DMS79 (cell line): ENCODE data around the gene LDAH.

Experiments used
- DNase-seq: peaks from one replicate; lab custom pipeline; 2025; lab: John Stamatoyannopoulos, UW

Gene LDAH

GRCh38 chr2:20682167-20682920 lies 140.6 kb downstream of the LDAH start:
- no peak for DNase-seq

DNA sequence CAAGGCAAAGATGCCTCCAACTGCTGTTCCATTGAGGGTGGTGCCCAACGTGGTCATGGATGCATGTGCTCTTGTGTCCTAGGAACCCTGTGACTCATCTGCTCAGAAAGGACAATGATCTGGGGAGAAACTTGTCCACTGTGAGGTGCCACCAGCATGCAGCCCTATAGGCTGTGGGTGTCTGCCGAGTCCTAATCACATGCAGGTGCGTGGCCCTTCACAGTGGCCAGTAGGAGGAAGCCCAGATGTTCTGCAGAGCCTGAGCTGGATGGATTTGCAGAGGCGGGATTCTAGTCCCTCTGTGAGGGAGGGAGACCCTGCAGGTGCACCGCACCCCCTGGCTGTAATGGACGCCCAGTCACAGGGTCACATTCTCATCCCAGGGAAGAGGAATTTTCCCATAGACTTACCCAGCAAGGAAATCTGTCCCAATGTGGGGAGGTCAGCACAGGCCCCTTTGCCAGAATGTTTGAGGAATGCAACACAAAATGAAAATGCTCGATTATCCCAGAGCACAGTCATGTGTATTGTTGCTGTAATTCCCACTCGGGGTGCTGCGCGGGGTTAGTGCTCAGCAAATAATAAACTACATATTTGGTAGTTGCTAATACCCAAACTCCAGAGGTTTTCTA lies 142.0 kb downstream of the LDAH start:
- DNase-seq = no peak

- DNase-seq = no peak
Observed at GRCh38 chr2:20678780-20679179, 144.1 kb downstream of the LDAH start.

GRCh38 chr2:20678086-20678395 lies 144.9 kb downstream of the LDAH start:
- DNase-seq = no peak

- DNase-seq = no peak
Observed at GRCh38 chr2:20677301-20678085, 145.4 kb downstream of the LDAH start.

DNA sequence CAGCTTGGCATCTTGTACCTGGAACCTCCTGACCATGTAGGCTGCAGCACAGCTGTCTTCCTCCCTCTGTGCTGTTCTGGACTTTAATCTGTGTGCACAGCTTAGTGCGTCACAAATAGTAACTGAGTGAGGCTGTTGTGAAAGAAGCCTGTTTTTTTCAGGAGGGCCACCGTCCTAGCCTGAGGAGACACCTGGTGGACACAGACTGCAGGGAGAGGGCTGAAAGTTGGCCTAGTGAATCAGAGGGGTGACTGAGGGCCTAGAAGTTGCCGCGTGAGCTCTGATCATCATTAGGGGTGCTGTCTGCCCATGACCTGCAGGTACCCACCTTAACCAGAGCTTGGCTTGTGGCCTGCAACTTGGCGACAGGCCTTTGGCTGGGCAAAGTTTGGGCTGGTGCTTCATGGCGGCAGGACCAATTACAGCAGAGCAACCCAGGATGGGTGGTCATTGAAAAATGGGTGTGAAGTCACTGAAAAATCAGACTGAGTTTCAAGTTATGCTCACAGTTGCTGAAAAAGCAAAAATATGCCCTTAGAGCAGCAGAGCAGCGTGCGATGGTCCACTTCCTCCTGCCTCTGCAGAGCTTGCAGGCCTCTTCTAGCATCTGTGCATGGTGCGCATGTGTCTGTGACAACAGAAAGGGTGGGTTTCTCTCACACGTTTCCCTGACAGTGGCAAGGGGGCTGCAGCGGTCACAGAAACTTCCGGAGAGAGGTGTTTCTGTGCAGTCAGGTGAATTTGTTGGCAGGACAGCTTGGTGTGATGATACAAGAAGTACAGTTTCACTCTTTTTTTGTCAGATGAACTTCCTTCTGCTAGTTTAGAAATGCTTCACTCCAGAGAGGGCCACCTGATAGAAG lies 146.3 kb downstream of the LDAH start:
- no peak for DNase-seq

GRCh38 chr2:20675701-20676352 lies 147.1 kb downstream of the LDAH start:
- no peak for DNase-seq

DNA sequence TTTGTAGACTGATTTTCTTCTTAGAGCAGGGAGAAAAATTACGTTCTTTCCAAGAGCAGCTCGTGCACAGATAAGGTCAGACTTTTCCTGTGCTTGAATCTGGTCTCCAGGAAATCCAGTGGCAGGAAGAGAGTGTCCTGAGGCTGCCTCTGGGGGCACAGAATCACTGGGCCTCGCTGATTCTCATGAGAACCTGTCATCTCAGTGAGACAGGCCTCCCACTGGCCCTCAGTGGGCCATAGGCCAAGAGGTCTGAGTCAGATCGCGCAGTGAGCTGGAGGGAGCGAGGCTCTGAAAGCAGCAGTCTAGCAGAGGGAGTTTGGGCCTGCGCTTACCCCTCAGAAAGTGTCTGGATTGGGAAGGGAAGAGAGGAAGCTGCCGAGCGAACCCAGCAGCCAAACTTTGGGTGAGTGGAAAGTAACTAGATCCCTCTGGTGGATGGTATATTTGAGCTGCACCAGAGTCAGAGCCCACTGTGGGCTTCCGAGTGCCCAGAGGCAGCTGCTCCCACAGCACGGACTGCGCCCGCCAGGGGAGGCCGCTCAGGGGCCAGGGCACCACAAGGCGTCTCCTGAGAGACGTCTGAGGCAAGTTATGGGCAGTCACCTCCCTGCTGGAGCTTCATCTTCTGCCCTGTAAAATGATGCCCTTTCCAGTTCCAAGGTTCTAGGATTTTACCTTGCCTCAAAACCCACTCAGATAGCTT lies 147.8 kb downstream of the LDAH start:
- DNase-seq = no peak

- no peak for DNase-seq
Observed at GRCh38 chr2:20674309-20674965, 148.5 kb downstream of the LDAH start.

DNA sequence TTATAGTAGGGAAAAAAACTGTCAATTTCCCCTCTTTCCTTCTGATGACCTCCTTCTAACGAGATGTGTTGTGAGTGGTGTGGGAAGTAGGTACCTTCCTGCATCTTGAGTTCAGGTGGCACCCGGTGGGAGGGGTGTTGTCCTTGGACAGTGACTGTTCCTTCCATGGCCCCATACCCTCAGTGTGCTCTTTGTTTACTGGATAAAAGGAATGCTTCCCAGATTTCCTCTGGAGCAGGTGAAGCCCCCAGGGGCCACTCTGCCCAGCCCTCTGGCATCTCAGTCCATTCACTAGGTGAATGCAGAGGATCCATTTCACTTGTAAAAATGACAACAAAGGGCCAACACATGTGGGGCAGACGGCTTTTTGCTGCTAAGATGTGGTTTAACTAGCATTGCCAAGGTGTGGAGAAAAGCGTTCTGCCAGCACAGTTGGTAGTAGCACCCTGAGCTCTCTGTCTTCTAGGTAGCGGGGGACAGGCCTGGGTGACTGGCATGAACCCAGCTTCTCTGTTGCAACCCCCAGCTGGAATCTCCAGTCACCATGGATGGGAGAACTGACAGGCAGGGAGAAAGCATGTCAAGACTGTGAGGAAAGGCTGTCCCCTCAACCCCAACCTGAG lies 149.1 kb downstream of the LDAH start:
- no peak for DNase-seq

DNA sequence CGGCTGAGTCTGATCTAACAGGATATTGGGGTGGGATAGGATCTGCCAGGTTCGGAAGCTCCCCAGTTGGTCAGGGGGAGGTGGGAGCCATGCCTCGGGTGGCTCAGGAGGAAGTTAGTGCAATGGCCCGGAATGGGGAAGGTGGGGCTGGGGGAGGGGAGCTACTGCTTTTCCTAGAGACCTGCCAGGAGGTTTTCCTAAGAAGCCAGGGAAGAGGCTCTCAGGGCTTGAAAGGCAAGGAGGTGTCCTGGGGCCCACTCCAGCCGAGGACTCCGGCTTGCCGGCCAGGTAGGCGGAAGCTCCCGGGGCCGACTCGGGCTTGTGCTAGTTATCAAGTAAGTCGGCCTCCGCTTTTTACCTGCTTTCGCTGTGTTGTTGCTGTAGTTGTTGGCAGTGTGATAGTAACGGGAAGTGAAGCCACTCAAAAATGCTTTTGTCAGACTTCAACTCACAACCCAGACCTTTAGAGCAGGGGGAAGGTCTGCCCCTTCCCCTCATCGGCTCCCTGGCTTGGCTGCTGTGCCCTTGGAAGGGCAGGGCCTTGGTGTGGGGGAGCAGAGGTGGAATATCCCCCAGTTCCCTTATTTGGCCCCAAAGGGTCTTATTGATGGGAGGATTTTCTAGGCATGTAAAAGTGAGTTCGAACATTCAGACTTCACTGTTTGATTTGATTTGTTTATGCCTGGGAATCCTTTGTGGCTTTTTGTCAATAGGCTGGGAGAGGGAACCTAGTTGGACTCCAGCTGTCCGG lies 150.5 kb downstream of the LDAH start:
- DNase-seq = no peak

GRCh38 chr2:20671736-20672080 lies 151.2 kb downstream of the LDAH start:
- no peak for DNase-seq

DNA sequence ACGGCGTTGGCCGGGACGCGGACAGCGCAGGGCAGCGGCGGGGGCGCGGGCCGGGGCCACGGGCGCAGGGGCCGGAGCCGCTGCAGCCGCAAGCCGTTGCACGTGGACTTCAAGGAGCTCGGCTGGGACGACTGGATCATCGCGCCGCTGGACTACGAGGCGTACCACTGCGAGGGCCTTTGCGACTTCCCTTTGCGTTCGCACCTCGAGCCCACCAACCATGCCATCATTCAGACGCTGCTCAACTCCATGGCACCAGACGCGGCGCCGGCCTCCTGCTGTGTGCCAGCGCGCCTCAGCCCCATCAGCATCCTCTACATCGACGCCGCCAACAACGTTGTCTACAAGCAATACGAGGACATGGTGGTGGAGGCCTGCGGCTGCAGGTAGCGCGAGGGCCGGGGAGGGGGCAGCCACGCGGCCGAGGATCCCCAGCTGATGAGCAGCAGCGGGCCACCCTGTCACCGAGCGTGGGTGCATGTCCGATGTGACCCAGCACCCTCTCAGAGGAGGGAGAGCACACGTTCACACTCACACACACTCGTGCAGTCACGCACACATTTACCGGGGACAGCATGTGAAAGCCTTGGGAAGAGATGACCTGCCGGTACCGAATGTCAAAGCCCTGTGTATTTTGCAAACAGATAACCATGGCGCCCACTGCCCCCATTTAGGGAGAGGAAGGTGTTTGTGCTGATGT lies 151.7 kb downstream of the LDAH start:
- DNase-seq = no peak

GRCh38 chr2:20670315-20671035 lies 152.4 kb downstream of the LDAH start:
- DNase-seq = no peak

- DNase-seq = no peak
Observed at GRCh38 chr2:20669562-20670314, 153.2 kb downstream of the LDAH start.

DNA sequence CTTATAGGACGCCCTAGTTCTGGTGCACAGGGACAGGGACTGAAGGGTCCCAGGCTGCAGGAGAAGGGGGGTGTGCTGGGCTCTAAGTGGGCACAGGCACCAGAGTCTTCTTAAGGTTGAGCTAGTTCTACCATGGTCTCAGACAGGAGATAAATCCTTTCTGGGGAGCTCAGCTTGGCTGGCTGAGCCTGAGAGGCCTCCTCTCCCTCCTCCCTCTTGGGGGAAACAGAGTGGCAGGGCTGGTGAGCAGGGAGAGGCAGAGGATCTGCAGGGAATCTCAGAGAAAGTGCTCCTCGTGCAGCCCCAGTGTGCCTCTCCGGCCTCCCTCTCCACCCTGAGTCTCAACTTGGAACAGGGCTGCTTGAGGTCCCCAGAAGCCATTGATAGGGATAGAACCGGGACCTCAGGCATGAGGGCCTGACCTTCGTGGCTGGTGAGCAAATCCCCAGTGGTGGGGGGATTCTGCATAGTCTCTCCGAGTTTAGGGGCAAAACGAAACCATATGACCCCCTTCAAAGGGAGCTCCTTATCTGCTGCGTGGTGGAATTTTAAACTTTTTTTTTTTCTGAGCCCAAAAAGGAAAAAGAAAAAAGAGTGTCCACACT lies 153.9 kb downstream of the LDAH start:
- no peak for DNase-seq

GRCh38 chr2:20668451-20668850 lies 154.4 kb downstream of the LDAH start:
- DNase-seq = no peak
